OCI-LY3 (cell line): ENCODE measurements around the gene THEM5.

ENCODE experiments used
- EZH2phosphoT487 ChIP-seq: fragments of 200-600 bp; shearing (Covaris generic); IDR thresholded peaks from 2 replicates; pipeline ENCODE4 v1.6.1; 2018; ENCODE audit warnings: antibody characterized with exemption, mixed run types, low read depth
- TF ChIP-seq, protein P1 (sequence below): fragments of 200-600, 300-600 bp; sonication (generic); IDR thresholded peaks from 2 replicates; pipeline ENCODE4 v1.5.1; 2014; ENCODE audit warnings: antibody characterized with exemption, low read length, low read depth

DNA sequence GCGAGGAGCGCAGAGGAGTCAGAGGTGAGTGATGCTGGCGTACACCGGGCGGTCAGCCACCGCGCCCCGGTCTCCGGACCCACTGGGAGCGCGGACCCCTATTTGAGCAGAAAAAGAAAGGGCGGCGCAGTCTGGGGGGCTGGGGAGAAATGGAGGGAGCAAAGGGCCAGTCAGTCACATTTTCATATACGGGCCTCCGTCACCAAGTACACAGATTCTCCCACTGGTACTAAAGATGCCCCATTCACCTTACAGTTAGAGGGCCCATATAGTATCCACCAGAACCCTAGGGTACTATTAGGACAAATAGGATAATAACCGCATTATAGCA is 14.5 kb downstream of the THEM5 start:
- TF ChIP-seq, protein P1, sequence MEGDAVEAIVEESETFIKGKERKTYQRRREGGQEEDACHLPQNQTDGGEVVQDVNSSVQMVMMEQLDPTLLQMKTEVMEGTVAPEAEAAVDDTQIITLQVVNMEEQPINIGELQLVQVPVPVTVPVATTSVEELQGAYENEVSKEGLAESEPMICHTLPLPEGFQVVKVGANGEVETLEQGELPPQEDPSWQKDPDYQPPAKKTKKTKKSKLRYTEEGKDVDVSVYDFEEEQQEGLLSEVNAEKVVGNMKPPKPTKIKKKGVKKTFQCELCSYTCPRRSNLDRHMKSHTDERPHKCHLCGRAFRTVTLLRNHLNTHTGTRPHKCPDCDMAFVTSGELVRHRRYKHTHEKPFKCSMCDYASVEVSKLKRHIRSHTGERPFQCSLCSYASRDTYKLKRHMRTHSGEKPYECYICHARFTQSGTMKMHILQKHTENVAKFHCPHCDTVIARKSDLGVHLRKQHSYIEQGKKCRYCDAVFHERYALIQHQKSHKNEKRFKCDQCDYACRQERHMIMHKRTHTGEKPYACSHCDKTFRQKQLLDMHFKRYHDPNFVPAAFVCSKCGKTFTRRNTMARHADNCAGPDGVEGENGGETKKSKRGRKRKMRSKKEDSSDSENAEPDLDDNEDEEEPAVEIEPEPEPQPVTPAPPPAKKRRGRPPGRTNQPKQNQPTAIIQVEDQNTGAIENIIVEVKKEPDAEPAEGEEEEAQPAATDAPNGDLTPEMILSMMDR: no peak
- TF ChIP-seq EZH2phosphoT487: no peak
